Activated gamma-delta T cell (primary cell): Measurements from ENCODE around the gene THOC6.

Experiments used
- DNase-seq: peaks from one replicate; lab custom pipeline; 2025; lab: John Stamatoyannopoulos, UW

The THOC6 gene

GRCh38 chr16:3015865-3016521 lies 7.8 kb upstream of the THOC6 start:
- DNase-seq = no peak

DNA sequence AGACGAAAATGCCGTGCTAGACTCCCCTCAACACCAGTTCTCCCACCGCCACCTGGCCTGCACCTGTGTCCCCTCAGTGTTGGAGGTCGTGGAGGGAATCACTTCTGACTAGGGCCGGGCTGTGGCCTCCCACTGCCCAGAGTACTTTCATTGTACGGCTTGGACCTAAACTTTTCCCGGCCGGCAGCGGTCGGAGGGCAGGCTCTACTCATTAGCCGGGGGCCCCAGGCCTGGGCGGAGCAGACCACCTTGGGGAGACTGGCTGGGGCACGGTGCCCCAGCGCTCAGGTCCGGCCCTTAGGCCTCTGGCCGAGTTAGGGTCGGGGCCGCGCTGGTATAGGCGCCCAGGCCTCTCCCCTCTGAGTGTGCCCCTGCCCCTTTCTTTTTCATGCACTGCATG lies 6.5 kb upstream of the THOC6 start:
- DNase-seq = no peak

DNA sequence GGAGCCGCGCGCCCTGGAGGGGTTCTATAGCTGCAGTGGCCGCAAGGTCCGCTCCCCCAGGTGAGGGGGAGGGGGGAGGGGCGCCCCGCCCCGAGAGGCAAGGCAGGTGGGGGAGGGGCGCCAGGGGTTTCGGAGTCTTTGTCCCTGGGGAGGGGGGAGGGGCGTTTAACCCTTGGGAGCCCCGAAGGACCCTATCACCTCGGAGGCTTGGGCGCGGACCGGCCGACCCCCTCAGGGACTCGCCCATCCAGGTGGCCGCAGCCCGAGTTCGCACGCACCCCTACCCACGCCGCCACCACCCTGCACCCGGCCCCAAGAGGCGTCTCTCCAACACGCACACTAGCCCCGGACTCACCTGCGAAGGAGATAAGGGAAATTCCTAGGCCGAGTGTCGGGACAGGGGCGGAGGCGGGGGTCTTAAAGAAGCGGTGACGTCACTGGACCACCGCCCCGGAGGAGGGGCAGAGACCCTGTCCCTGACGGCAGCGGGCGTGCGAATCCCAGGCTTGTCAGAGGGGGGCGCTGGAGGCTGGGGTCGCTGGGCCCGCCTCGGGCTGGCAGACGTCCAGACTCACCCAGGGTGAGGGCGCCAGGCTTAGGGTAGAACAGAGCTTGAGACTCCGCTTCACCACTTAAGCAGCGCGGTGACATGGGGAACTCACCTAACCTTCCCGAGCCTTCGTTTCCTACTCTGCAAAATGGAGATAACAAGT lies 5.9 kb upstream of the THOC6 start, which contains the start of gene CLDN6:
Gene CLDN6 (minus strand): TSS at position 390 of the 713 bp plus-strand sequence. CDS start 2,162 bp downstream, outside the sequence.
- no peak for DNase-seq

GRCh38 chr16:3019594-3020246 lies 4.1 kb upstream of the THOC6 start:
- DNase-seq = no peak

- peak; percentile 69 for DNase-seq
Observed at GRCh38 chr16:3020247-3020603, 3.6 kb upstream of the THOC6 start, which contains the start of gene TNFRSF12A. TSS of gene TNFRSF12A (plus strand) at chr16:3020368. CDS start at chr16:3020398, 30 bp downstream.

- DNase-seq = peak; percentile 76
Observed at GRCh38 chr16:3020604-3021448, 3.0 kb upstream of the THOC6 start.

GRCh38 chr16:3021449-3022207 lies 2.2 kb upstream of the THOC6 start:
- DNase-seq = peak; percentile 48

GRCh38 chr16:3022208-3022683 lies 1.6 kb upstream of the THOC6 start:
- DNase-seq = peak; percentile 70

GRCh38 chr16:3022684-3023414 lies 986 bp upstream of the THOC6 start:
- no peak for DNase-seq

GRCh38 chr16:3023415-3023668 lies 493 bp upstream of the THOC6 start:
- no peak for DNase-seq

DNA sequence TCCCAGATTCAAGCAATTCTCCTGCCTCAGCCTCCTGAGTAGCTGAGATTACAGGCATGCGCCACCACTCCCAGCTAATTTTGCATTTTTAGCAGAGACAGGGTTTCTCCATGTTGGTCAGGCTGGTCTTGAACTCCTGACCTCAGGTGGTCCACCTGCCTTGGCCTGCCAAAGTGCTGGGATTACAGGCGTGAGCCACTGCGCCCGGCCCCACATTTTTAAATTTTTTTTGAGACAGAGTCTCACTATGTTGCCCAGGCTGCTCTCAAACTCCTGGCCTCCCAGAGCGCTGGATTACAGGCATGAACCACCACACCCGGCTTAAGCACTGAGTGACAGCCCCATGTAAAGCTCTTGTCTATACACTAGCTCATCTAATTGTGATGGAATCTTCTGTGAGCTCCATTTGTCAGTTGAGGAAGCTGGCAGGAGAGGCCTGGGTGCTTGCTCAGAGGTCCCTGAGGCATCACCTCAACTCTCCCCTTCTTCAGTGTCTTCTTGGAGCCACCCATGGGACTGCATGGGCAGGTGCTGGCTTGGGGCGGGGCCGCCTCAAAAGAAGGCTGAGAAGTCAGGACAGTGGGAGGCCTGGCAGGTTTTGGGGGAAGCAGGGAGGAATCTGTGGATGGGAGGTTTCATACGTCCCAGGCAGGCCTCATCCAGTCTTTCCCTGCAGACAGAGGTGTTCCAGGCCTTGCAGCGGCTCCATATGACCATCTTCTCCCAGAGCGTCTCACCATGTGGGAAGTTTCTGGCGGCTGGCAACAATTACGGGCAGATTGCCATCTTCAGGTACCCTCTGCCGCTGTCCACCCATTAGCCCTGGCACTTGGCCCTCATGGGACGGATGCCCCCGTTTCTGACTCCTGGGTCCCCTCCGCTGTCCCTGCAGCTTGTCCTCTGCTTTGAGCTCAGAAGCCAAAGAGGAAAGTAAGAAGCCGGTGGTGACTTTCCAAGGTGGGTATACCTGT lies 1.5 kb downstream of the THOC6 start:
- no peak for DNase-seq

DNA sequence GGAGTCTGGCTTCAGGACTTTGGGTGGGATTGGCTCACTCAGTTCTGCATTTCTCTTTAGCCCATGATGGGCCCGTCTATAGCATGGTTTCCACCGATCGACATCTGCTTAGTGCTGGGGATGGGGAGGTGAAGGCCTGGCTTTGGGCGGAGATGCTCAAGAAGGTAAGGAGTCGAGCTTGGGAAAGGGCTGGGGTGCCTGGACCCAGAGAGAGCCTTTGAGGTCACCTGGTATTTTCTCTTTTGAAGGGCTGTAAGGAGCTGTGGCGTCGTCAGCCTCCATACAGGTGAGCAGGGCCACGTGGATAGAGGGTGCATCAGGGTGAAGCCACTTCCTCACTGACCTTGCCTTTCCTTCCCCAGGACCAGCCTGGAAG lies 2.2 kb downstream of the THOC6 start:
- no peak for DNase-seq

DNA sequence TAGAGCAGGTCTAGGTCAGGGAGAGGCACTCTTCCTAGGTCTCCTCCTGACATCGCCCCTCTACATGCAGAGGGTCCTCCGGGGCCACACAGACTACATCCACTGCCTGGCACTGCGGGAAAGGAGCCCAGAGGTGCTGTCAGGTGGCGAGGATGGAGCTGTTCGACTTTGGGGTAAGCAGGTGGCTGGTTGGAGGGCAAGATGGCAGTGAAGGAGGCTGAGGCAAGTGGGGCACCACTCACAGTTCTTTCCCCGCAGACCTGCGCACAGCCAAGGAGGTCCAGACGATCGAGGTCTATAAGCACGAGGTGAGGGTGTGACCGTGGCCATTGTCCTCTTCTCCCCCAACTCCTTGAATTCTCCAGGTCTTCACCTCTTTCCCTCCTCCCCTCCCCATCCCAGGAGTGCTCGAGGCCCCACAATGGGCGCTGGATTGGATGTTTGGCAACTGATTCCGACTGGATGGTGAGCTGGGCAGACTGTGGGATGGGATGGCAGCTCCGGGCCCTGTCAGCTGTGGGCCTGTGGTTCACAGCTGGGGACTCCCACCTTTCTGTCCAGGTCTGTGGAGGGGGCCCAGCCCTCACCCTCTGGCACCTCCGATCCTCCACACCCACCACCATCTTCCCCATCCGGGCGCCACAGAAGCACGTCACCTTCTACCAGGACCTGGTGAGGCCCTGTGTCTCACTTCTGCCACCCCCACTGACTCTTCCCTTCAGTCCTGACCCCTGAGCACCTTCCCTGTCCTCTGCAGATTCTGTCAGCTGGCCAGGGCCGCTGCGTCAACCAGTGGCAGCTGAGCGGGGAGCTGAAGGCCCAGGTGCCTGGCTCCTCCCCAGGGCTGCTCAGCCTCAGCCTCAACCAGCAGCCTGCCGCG lies 3.0 kb downstream of the THOC6 start:
- DNase-seq = no peak

DNA sequence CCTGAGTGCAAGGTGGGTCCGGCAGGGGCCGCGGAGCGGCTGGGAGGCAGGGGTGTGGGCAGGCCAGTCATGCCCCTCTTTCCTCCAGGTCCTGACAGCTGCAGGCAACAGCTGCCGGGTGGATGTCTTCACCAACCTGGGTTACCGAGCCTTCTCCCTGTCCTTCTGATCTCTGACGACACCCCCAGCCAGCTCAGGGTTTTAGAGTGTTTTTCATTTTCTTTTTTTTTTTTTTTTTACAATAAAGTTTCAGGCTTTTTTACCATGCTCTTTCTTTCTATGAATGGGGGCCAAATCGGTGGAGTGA lies 3.6 kb downstream of the THOC6 start:
- no peak for DNase-seq

GRCh38 chr16:3027983-3028715 lies 4.3 kb downstream of the THOC6 start:
- DNase-seq = peak; percentile 74

DNA sequence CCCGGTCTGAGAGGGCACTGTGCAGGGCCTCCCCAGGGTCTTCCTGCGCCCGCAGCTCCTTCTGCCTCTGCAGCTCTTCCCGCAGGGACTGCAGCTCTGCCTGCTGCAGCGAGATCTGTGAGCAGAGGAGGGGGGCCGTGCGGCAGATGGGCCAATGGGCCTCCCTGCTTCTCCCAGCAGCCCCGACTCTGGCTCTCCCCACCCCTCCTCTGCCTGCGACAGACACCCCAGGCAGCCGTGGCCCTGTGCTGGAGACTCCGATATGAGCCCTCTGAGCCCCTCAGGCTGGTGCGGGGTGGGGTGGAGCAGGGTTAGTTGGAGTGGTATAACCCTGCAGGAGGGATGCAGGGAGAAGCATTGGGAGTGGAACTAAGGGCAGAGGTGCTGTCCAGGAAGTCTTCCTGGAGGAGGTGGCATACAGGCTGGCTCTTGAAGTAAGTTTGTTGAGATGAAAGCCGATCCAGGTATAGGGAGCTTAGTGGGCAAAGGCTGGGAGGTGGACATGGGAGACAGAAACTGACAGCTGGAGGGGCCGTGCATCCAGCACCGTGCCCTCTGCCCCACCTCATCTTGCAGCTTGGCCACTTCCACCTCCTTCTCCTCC lies 5.0 kb downstream of the THOC6 start:
- DNase-seq = no peak

DNA sequence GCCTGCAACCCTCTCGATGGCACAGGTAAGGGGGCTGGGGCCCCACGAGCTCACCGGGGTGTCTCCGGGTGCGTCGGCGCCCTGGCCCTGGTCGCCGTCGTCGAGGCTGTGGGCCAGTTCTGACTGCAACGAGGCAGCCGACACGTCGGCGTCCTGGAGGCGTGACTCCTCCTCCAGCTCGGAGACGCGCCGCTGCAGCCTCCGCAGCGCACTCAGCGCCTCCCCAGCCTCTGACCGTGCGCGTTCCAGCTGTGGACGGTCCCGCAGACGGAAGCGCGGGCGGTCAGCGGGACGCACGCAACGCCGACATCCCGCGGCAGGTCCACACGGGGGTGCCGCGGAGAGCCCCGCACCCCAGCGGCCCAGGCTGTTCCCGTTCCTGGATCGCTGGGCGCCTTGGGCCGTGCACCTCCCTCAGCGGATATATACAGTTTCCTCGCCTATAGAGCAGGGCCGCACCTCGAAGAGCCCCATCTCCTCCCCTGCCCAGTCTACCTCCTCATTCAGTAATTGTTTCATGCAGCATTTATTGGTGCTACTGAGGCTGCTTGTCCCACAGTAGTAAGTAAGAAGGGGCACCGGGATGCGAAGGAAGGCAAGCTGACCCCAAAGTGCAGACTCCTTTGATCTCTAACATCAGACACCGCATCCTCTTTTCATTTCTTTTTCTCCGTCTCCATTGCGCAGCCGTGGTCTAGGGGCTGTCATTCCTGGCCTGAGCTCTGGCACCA lies 5.8 kb downstream of the THOC6 start:
- no peak for DNase-seq
